ENCODE results near the gene PDAP1. TPM values are rescaled to one million over a fixed set of nuclear protein-coding genes. Genes with fewer than 3 reads are reported as not detected.

Gene PDAP1
- total RNA-seq, 2 experiments from 2014 or later, result 35.0 to 38.0 TPM

- CTCF ChIA-PET, result no interaction called here
- no peak for TF ChIP-seq CTCF (IDR thresholded peaks at IDR 0.05)
- Mint-ChIP-seq H3K36me3 (ENCODE audit: low read depth) (peaks cover 74% of the 10 kb centered on the region), H3K9me3 (no peaks in the 10 kb centered on the region), H3K4me1 (ENCODE audit: low read depth) (no peaks in the 10 kb centered on the region), H3K27me3 (no peaks in the 10 kb centered on the region), H3K4me3 (no peak overlapping the region), H3K27ac (no peak overlapping the region)
- DNase-seq (no peak), ATAC-seq (ENCODE audit: poor library complexity) (no peak)
- intact Hi-C loops (cut with DNase I, micrococcal nuclease), result no loop called here
- no peak overlapping the region for H3K27ac ChIP-seq (ENCODE audit: low read depth in 1 of 2, low read length in 2 of 2)
- POLR2A ChIA-PET, result no interaction called here
- H3K4me3 ChIP-seq (ENCODE audit: low read length), result no peak overlapping the region
- H3K27me3 ChIP-seq (ENCODE audit: control insufficient read depth in 1 of 2, insufficient read depth in 2 of 2, low read length in 2 of 2), result no peaks in the 10 kb centered on the region
- H3K4me1 ChIP-seq (ENCODE audit: insufficient read depth, low read length), result no peaks in the 10 kb centered on the region
- H3K36me3 ChIP-seq (ENCODE audit: insufficient read depth, low read length), result peaks cover 70% of the 10 kb centered on the region
- H3K9me3 ChIP-seq (ENCODE audit: control insufficient read depth in 1 of 2, insufficient read depth in 1 of 2, low read length in 2 of 2), result no peaks in the 10 kb centered on the region
Observed at GRCh38 chr7:99453105-99453504, 44.7 kb upstream of the PDAP1 start.

- ChIA-PET CTCF (no interaction called here), POLR2A (no interaction called here)
- Histone ChIP-seq H3K36me3 (ENCODE audit: insufficient read depth, low read length) (peaks cover 69% of the 10 kb centered on the region), H3K4me1 (ENCODE audit: insufficient read depth, low read length) (no peaks in the 10 kb centered on the region), H3K9me3 (ENCODE audit: control insufficient read depth in 1 of 2, insufficient read depth in 1 of 2, low read length in 2 of 2) (no peaks in the 10 kb centered on the region), H3K4me3 (ENCODE audit: low read length) (no peak overlapping the region), H3K27ac (ENCODE audit: low read depth in 1 of 2, low read length in 2 of 2) (no peak overlapping the region), H3K27me3 (ENCODE audit: control insufficient read depth in 1 of 2, insufficient read depth in 2 of 2, low read length in 2 of 2) (no peaks in the 10 kb centered on the region)
- Mint-ChIP-seq H3K27ac (no peak overlapping the region), H3K9me3 (no peaks in the 10 kb centered on the region), H3K36me3 (ENCODE audit: low read depth) (peaks cover 74% of the 10 kb centered on the region), H3K4me1 (ENCODE audit: low read depth) (no peaks in the 10 kb centered on the region), H3K27me3 (no peaks in the 10 kb centered on the region), H3K4me3 (no peak overlapping the region)
- no peak for ATAC-seq (ENCODE audit: poor library complexity)
- TF ChIP-seq CTCF (IDR thresholded peaks at IDR 0.05), result no peak
- DNase-seq, result no peak
- intact Hi-C loops (cut with DNase I, micrococcal nuclease), result no loop called here
Observed at GRCh38 chr7:99452541-99452940, 44.1 kb upstream of the PDAP1 start.

- Histone ChIP-seq H3K4me3 (ENCODE audit: low read length) (no peak overlapping the region), H3K27me3 (ENCODE audit: control insufficient read depth in 1 of 2, insufficient read depth in 2 of 2, low read length in 2 of 2) (no peaks in the 10 kb centered on the region), H3K4me1 (ENCODE audit: insufficient read depth, low read length) (no peaks in the 10 kb centered on the region), H3K9me3 (ENCODE audit: control insufficient read depth in 1 of 2, insufficient read depth in 1 of 2, low read length in 2 of 2) (no peaks in the 10 kb centered on the region), H3K27ac (ENCODE audit: low read depth in 1 of 2, low read length in 2 of 2) (no peak overlapping the region), H3K36me3 (ENCODE audit: insufficient read depth, low read length) (peaks cover 62% of the 10 kb centered on the region)
- intact Hi-C loops (cut with DNase I, micrococcal nuclease), result no loop called here
- ATAC-seq (ENCODE audit: poor library complexity) (no peak), DNase-seq (no peak)
- no peak overlapping the region for H3K27ac Mint-ChIP-seq
- no peak for TF ChIP-seq CTCF (IDR thresholded peaks at IDR 0.05)
- no peaks in the 10 kb centered on the region for H3K4me1 Mint-ChIP-seq (ENCODE audit: low read depth)
- H3K27me3 Mint-ChIP-seq, result no peaks in the 10 kb centered on the region
- H3K4me3 Mint-ChIP-seq, result no peak overlapping the region
- POLR2A ChIA-PET, result no interaction called here
- H3K9me3 Mint-ChIP-seq, result no peaks in the 10 kb centered on the region
- CTCF ChIA-PET, result no interaction called here
- H3K36me3 Mint-ChIP-seq (ENCODE audit: low read depth), result peaks cover 70% of the 10 kb centered on the region
Observed at GRCh38 chr7:99451936-99452335, 43.5 kb upstream of the PDAP1 start.
